ENCODE measurements around the gene CCNJL.

GRCh38 chr5:160284291-160284873, 28.0 kb downstream of the CCNJL start:
- TF ChIP-seq CTCF (IDR thresholded peaks at IDR 0.05) (no peak), POLR2A (IDR thresholded peaks at IDR 0.05) (no peak), POLR2AphosphoS5 (IDR thresholded peaks at IDR 0.05; ENCODE audit: insufficient read depth in 1 of 2, low read depth in 1 of 2) (no peak)

All from vagina (tissue), 2 donors.